GM18508 (cell line): Measurements from ENCODE around the gene MOB3B.
"Not testable (repeated sequence)": the region's sequence is repeated elsewhere in the genome, so short reads cannot be mapped to it uniquely, and the experiment has no call there.

Experiments used
- ATAC-seq: cut with Tn5 transposase; IDR thresholded peaks from one replicate; pipeline ENCODE4 v1.9.1; 2021; ENCODE audit warnings: moderate number of reproducible peaks; ENCODE audit not compliant: insufficient read depth, unreplicated experiment

Gene MOB3B

GRCh38 chr9:27483576-27483975 is 46.0 kb downstream of the MOB3B start:
- no peak for ATAC-seq

GRCh38 chr9:27482709-27483108 is 46.9 kb downstream of the MOB3B start:
- no peak for ATAC-seq

GRCh38 chr9:27478322-27478721 is 51.3 kb downstream of the MOB3B start:
- ATAC-seq, result no peak

- no peak for ATAC-seq
Observed at GRCh38 chr9:27476870-27477515, 52.6 kb downstream of the MOB3B start.

GRCh38 chr9:27475057-27475595 is 54.5 kb downstream of the MOB3B start:
- ATAC-seq, result no peak

GRCh38 chr9:27474305-27474704 is 55.3 kb downstream of the MOB3B start:
- no peak for ATAC-seq

GRCh38 chr9:27473111-27473529 is 56.5 kb downstream of the MOB3B start:
- no peak for ATAC-seq

GRCh38 chr9:27472195-27472594 is 57.4 kb downstream of the MOB3B start:
- ATAC-seq, result no peak

- no peak for ATAC-seq
Observed at GRCh38 chr9:27471789-27472188, 57.8 kb downstream of the MOB3B start.

GRCh38 chr9:27471366-27471765 is 58.2 kb downstream of the MOB3B start:
- ATAC-seq, result no peak

- ATAC-seq, result no peak
Observed at GRCh38 chr9:27470291-27470856, 59.2 kb downstream of the MOB3B start.

- ATAC-seq, result no peak
Observed at GRCh38 chr9:27469550-27469949, 60.1 kb downstream of the MOB3B start.

GRCh38 chr9:27468462-27469110 is 61.0 kb downstream of the MOB3B start:
- no peak for ATAC-seq

- no peak for ATAC-seq
Observed at GRCh38 chr9:27468000-27468399, 61.6 kb downstream of the MOB3B start.

- ATAC-seq, result no peak
Observed at GRCh38 chr9:27467486-27467885, 62.1 kb downstream of the MOB3B start.

- ATAC-seq, result not testable (repeated sequence)
Observed at GRCh38 chr9:27466516-27466915, 63.1 kb downstream of the MOB3B start.

- not testable (repeated sequence) for ATAC-seq
Observed at GRCh38 chr9:27464950-27465349, 64.7 kb downstream of the MOB3B start.

- ATAC-seq, result no peak
Observed at GRCh38 chr9:27462846-27463245, 66.8 kb downstream of the MOB3B start.

- ATAC-seq, result no peak
Observed at GRCh38 chr9:27462434-27462833, 67.2 kb downstream of the MOB3B start.

GRCh38 chr9:27460226-27461023 is 69.2 kb downstream of the MOB3B start:
- peak; percentile 97 for ATAC-seq

- ATAC-seq, result no peak
Observed at GRCh38 chr9:27457445-27457844, 72.2 kb downstream of the MOB3B start.
